Right atrium auricular region (tissue), 2 donors: ENCODE data around the gene CSAD. TPM values are rescaled to one million over a fixed set of nuclear protein-coding genes. Genes with fewer than 3 reads are reported as not detected.

Experiments
- DNase-seq: peaks from one replicate; pipeline ENCODE4 v3.0.0-alpha.2; 2019; ENCODE audit warnings: low spot score
- H3K27ac ChIP-seq, 2 donors: fragments of 200-600 bp; sonication (generic); 1 replicate in 1 of 2; 2 replicates in 1 of 2; pipeline ENCODE4 v1.5.1; 2016 to 2019
- H3K27me3 ChIP-seq, 2 donors: fragments of 200-600 bp; sonication (generic); one replicate each; pipeline versions ENCODE4 v1.5.1 to v1.6.0; 2017 to 2019
- H3K36me3 ChIP-seq: fragments of 200-600 bp; sonication (generic); one replicate; pipeline ENCODE4 v1.5.1; 2016
- H3K4me1 ChIP-seq, 2 donors: fragments of 200-600 bp; sonication (generic); one replicate each; pipeline versions ENCODE4 v1.5.1 to v1.6.0; 2017 to 2019
- H3K4me3 ChIP-seq, 2 donors: fragments of 200-600 bp; sonication (generic); 1 replicate in 1 of 2; 2 replicates in 1 of 2; pipeline ENCODE4 v1.5.1; 2017 to 2019; ENCODE audit warnings: mild to moderate bottlenecking in 1 of 2, moderate library complexity in 1 of 2
- H3K9me3 ChIP-seq, 2 donors: fragments of 200-600 bp; sonication (generic); one replicate each; pipeline ENCODE4 v1.5.1; 2019
- CTCF ChIP-seq, 2 donors: fragments of 200-600 bp; sonication (generic); IDR thresholded peaks; one replicate each; pipeline ENCODE4 v1.5.1; 2019; ENCODE audit warnings: antibody characterized with exemption in 2 of 2
- total RNA-seq, 2 donors: library from RNA; depleted of rRNA; stranded (reverse); fragments of >200 nt; gene quantifications; one replicate each; pipeline ENCODE4 v1.1.0, GENCODE V29; 2016

CSAD gene
- total RNA-seq, 2 donors from 2014 or later, result 3.4 to 4.9 TPM

GRCh38 chr12:53222806-53223261, 42.1 kb upstream of the CSAD start:
- DNase-seq, result no peak
- Histone ChIP-seq H3K4me3 (no peak overlapping the region), H3K4me1 (peaks cover 0 to 54% of the 10 kb centered on the region in 2 donors), H3K27me3 (no peaks in the 10 kb centered on the region), H3K27ac (peak overlapping the region; percentile 95 to 96), H3K36me3 (no peaks in the 10 kb centered on the region), H3K9me3 (no peaks in the 10 kb centered on the region)
- TF ChIP-seq CTCF (IDR thresholded peaks at IDR 0.05), result no peak

GRCh38 chr12:53222170-53222721, 41.5 kb upstream of the CSAD start:
- Histone ChIP-seq H3K4me3 (peak overlapping the region; percentile 61 to 67), H3K4me1 (peaks cover 0 to 60% of the 10 kb centered on the region in 2 donors), H3K9me3 (no peaks in the 10 kb centered on the region), H3K27ac (peak overlapping the region; percentile 95 to 96), H3K36me3 (no peaks in the 10 kb centered on the region), H3K27me3 (no peaks in the 10 kb centered on the region)
- no peak for TF ChIP-seq CTCF (IDR thresholded peaks at IDR 0.05)
- DNase-seq, result no peak

- Histone ChIP-seq H3K36me3 (no peaks in the 10 kb centered on the region), H3K4me3 (peak overlapping the region; percentile 61 to 67), H3K27me3 (no peaks in the 10 kb centered on the region), H3K27ac (peak overlapping the region; percentile 95 to 96), H3K9me3 (no peaks in the 10 kb centered on the region), H3K4me1 (peaks cover 0 to 68% of the 10 kb centered on the region in 2 donors)
- no peak for DNase-seq
- no peak for TF ChIP-seq CTCF (IDR thresholded peaks at IDR 0.05)
Measured at GRCh38 chr12:53221203-53222080, 40.7 kb upstream of the CSAD start.

- Histone ChIP-seq H3K27me3 (no peaks in the 10 kb centered on the region), H3K4me3 (peak overlapping the region; percentile 61 to 67), H3K4me1 (peaks cover 0 to 75% of the 10 kb centered on the region in 2 donors), H3K36me3 (no peaks in the 10 kb centered on the region), H3K27ac (peak overlapping the region; percentile 95 to 96), H3K9me3 (no peaks in the 10 kb centered on the region)
- peak; percentile 85 for DNase-seq
- no peak for TF ChIP-seq CTCF (IDR thresholded peaks at IDR 0.05)
Measured at GRCh38 chr12:53220694-53221202, 40.0 kb upstream of the CSAD start.

- TF ChIP-seq CTCF (IDR thresholded peaks at IDR 0.05), result no peak
- H3K4me3 ChIP-seq, result peak overlapping the region; percentile 61 to 67
- peaks cover 0 to 81% of the 10 kb centered on the region in 2 donors for H3K4me1 ChIP-seq
- no peaks in the 10 kb centered on the region for H3K27me3 ChIP-seq
- no peaks in the 10 kb centered on the region for H3K36me3 ChIP-seq
- no peaks in the 10 kb centered on the region for H3K9me3 ChIP-seq
- peak overlapping the region; percentile 95 to 96 for H3K27ac ChIP-seq
- no peak for DNase-seq
Measured at GRCh38 chr12:53219956-53220693, 39.4 kb upstream of the CSAD start.
